Measurements from ENCODE around the gene TYW1.
"Not testable (repeated sequence)": the region's sequence is repeated elsewhere in the genome, so short reads cannot be mapped to it uniquely, and the experiment has no call there.

Gene TYW1

GRCh38 chr7:67104937-67105336 is 108.3 kb downstream of the TYW1 start:
- H3K4me3 ChIP-seq (ENCODE audit: low read depth, low read length); DNase-seq (ENCODE audit: low read depth): not testable (repeated sequence)

- H3K4me3 ChIP-seq (ENCODE audit: low read depth, low read length), result no peak overlapping the region
- no peak for DNase-seq (ENCODE audit: low read depth)
Measured at GRCh38 chr7:67105377-67105776, 108.7 kb downstream of the TYW1 start.

GRCh38 chr7:67106255-67106654 is 109.6 kb downstream of the TYW1 start:
- not testable (repeated sequence) for DNase-seq (ENCODE audit: low read depth); H3K4me3 ChIP-seq (ENCODE audit: low read depth, low read length)

GRCh38 chr7:67111342-67111741 is 114.7 kb downstream of the TYW1 start:
- DNase-seq (ENCODE audit: low read depth); H3K4me3 ChIP-seq (ENCODE audit: low read depth, low read length): not testable (repeated sequence)

GRCh38 chr7:67114483-67115246 is 118.0 kb downstream of the TYW1 start:
- DNase-seq (ENCODE audit: low read depth); H3K4me3 ChIP-seq (ENCODE audit: low read depth, low read length): not testable (repeated sequence)

GRCh38 chr7:67120491-67120890 is 123.9 kb downstream of the TYW1 start:
- not testable (repeated sequence) for H3K4me3 ChIP-seq (ENCODE audit: low read depth, low read length); DNase-seq (ENCODE audit: low read depth)

GRCh38 chr7:67128257-67128656 is 131.6 kb downstream of the TYW1 start:
- H3K4me3 ChIP-seq (ENCODE audit: low read depth, low read length); DNase-seq (ENCODE audit: low read depth): not testable (repeated sequence)

- not testable (repeated sequence) for H3K4me3 ChIP-seq (ENCODE audit: low read depth, low read length); DNase-seq (ENCODE audit: low read depth)
Measured at GRCh38 chr7:67130766-67131165, 134.1 kb downstream of the TYW1 start.

- DNase-seq (ENCODE audit: low read depth); H3K4me3 ChIP-seq (ENCODE audit: low read depth, low read length): not testable (repeated sequence)
Measured at GRCh38 chr7:67134912-67135311, 138.3 kb downstream of the TYW1 start.

GRCh38 chr7:67135617-67136486 is 139.2 kb downstream of the TYW1 start:
- DNase-seq (ENCODE audit: low read depth); H3K4me3 ChIP-seq (ENCODE audit: low read depth, low read length): not testable (repeated sequence)

- DNase-seq (ENCODE audit: low read depth), result not testable (repeated sequence)
Measured at GRCh38 chr7:67137489-67137888, 140.9 kb downstream of the TYW1 start.

GRCh38 chr7:67139876-67140275 is 143.2 kb downstream of the TYW1 start:
- not testable (repeated sequence) for H3K4me3 ChIP-seq (ENCODE audit: low read depth, low read length); DNase-seq (ENCODE audit: low read depth)

More at GRCh38 chr7:67137489-67137888, 140.9 kb downstream of the TYW1 start:
- H3K4me3 ChIP-seq (ENCODE audit: low read depth, low read length), result not testable (repeated sequence)

- not testable (repeated sequence) for H3K4me3 ChIP-seq (ENCODE audit: low read depth, low read length); DNase-seq (ENCODE audit: low read depth)
Measured at GRCh38 chr7:67141001-67141400, 144.4 kb downstream of the TYW1 start.

- not testable (repeated sequence) for DNase-seq (ENCODE audit: low read depth); H3K4me3 ChIP-seq (ENCODE audit: low read depth, low read length)
Measured at GRCh38 chr7:67143091-67143786, 146.6 kb downstream of the TYW1 start.

- H3K4me3 ChIP-seq (ENCODE audit: low read depth, low read length); DNase-seq (ENCODE audit: low read depth): not testable (repeated sequence)
Measured at GRCh38 chr7:67145581-67146193, 149.1 kb downstream of the TYW1 start.

- H3K4me3 ChIP-seq (ENCODE audit: low read depth, low read length), result not testable (repeated sequence)
Measured at GRCh38 chr7:67149131-67149530, 152.5 kb downstream of the TYW1 start.

GRCh38 chr7:67154374-67154773 is 157.7 kb downstream of the TYW1 start:
- H3K4me3 ChIP-seq (ENCODE audit: low read depth, low read length); DNase-seq (ENCODE audit: low read depth): not testable (repeated sequence)

More at GRCh38 chr7:67149131-67149530, 152.5 kb downstream of the TYW1 start:
- DNase-seq (ENCODE audit: low read depth), result not testable (repeated sequence)

GRCh38 chr7:67156064-67156463 is 159.4 kb downstream of the TYW1 start:
- not testable (repeated sequence) for DNase-seq (ENCODE audit: low read depth); H3K4me3 ChIP-seq (ENCODE audit: low read depth, low read length)

- DNase-seq (ENCODE audit: low read depth), result not testable (repeated sequence)
Measured at GRCh38 chr7:67163285-67163684, 166.7 kb downstream of the TYW1 start.

More at GRCh38 chr7:67163285-67163684, 166.7 kb downstream of the TYW1 start:
- not testable (repeated sequence) for H3K4me3 ChIP-seq (ENCODE audit: low read depth, low read length)
